Measurements from ENCODE around the gene RAC3.

The RAC3 gene

GRCh38 chr17:82080048-82080788 is 48.7 kb downstream of the RAC3 start:
- DNase-seq (ENCODE audit: low spot score), result no peak
- TF ChIP-seq CTCF (IDR thresholded peaks at IDR 0.05; ENCODE audit: borderline replicate concordance, control extremely low read depth, extremely low read depth, insufficient read depth, missing control alignments), result no peak
- in situ Hi-C loops (cut with MboI; ENCODE audit: low sequenced_read_pairs, unreplicated experiment), result no loop called here

- in situ Hi-C loops (cut with MboI; ENCODE audit: low sequenced_read_pairs, unreplicated experiment), result no loop called here
- no peak for TF ChIP-seq CTCF (IDR thresholded peaks at IDR 0.05; ENCODE audit: borderline replicate concordance, control extremely low read depth, extremely low read depth, insufficient read depth, missing control alignments)
Observed at GRCh38 chr17:82080789-82081464, 49.4 kb downstream of the RAC3 start.

DNA sequence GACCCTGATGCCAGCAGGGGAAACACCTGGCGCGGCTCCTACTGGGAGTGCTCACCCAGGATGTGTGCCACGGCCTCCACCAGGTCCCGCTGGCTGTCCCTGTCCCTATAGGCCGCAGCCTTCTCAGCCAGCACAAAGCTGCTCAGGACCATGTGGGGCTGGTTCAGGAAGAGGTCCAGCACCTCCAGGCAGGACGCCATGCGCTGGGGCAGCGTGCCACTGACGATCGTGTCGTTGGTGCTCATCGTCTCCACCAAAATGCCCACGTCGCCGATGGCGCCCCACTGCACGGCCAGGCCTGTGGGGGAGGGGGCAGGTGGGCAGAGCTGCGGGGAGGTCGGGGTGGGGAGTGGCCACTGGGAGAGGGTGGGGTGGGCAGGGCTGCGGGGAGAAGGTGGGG is 50.1 kb downstream of the RAC3 start:
- DNase-seq (ENCODE audit: low spot score), result no peak
- no peak for TF ChIP-seq CTCF (IDR thresholded peaks at IDR 0.05; ENCODE audit: borderline replicate concordance, control extremely low read depth, extremely low read depth, insufficient read depth, missing control alignments)
- in situ Hi-C loops (cut with MboI; ENCODE audit: low sequenced_read_pairs, unreplicated experiment), result no loop called here

More at GRCh38 chr17:82080789-82081464, 49.4 kb downstream of the RAC3 start:
- no peak for DNase-seq (ENCODE audit: low spot score)

DNA sequence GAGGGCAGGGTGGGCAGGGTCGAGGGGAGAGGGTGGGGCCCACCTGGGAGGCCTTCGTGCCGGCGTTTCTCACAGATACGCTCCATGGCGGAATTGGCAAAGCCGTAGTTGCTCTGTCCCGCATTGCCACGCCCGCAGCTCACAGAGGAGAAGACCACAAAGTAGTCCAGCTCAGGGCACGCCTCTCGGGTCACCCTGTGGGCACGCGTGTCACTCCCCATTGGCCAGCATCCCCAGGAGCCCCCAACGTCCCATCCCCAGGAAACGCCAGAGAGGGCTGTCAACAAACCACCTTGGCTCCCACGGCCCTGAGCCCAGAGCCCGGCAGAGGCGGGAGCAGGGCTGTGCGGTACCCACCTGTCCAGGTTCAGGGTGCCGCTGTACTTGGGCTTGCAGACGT is 50.5 kb downstream of the RAC3 start:
- in situ Hi-C loops (cut with MboI; ENCODE audit: low sequenced_read_pairs, unreplicated experiment), result no loop called here
- no peak for DNase-seq (ENCODE audit: low spot score)
- TF ChIP-seq CTCF (IDR thresholded peaks at IDR 0.05; ENCODE audit: borderline replicate concordance, control extremely low read depth, extremely low read depth, insufficient read depth, missing control alignments), result no peak

DNA sequence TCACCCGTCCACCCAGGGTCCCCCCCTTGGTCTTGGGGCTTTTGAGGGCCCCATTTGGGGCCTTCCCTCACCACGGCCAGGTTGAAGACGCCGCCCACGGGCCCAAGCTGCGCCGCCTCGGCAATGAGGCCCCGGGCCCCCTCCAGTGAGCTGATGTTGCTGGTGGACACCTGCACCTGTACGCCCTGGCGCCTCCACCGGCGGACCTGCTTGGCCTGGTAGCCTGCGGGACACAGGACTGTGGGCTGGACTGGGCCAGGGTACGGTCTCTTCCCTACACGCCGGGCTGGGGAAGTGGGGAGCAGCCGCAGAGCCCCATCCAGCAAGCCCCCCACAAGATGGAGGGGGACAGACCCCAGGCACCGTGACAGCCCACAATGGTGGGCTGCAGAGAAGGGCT is 51.0 kb downstream of the RAC3 start:
- in situ Hi-C loops (cut with MboI; ENCODE audit: low sequenced_read_pairs, unreplicated experiment), result no loop called here
- TF ChIP-seq CTCF (IDR thresholded peaks at IDR 0.05; ENCODE audit: borderline replicate concordance, control extremely low read depth, extremely low read depth, insufficient read depth, missing control alignments), result no peak
- DNase-seq (ENCODE audit: low spot score), result no peak

DNA sequence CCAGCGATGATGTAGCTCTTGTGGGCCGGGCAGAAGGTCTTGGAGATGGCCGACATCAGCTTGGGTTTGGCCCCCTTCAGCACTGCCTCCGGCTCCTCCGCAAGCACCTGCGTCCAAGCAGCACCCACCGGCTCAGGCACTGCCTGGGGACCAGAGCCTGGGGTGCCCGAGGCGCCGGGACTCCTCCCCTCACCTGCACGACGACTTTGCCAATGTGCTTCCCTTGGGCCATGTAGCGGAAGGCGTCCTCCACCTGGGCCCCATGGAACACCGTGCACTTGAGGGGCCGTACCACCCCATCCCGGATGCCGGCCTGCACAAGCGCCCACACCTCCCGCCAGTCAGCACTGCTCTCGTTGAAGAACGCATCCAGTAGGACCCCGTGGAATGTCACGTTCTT is 51.5 kb downstream of the RAC3 start:
- TF ChIP-seq CTCF (IDR thresholded peaks at IDR 0.05; ENCODE audit: borderline replicate concordance, control extremely low read depth, extremely low read depth, insufficient read depth, missing control alignments), result no peak
- in situ Hi-C loops (cut with MboI; ENCODE audit: low sequenced_read_pairs, unreplicated experiment), result no loop called here
- DNase-seq (ENCODE audit: low spot score), result no peak

Data from GM13976 (cell line).